CD4-positive, alpha-beta T cell (primary cell): ENCODE results near the gene INPP5D. TPM values are rescaled to one million over a fixed set of nuclear protein-coding genes. Genes with fewer than 3 reads are reported as not detected.

ENCODE experiments used
- ATAC-seq: fragments of 200-7000 bp; cut with Tn5 transposase; one replicate; pipeline ENCODE4 v1.10.0; 2022; ENCODE audit warnings: mild to moderate bottlenecking; ENCODE audit not compliant: poor library complexity
- CTCF ChIA-PET: fragments of 350-600 bp; sonication (Branson Sonifier 250); formaldehyde crosslinking; loops from one replicate; lab custom pipeline; 2021; ENCODE audit warnings: antibody characterized with exemption, inconsistent platforms; lab: Charles Lee
- POLR2A ChIA-PET: fragments of 350-600 bp; sonication (Branson Sonifier 250); formaldehyde crosslinking; loops from one replicate; lab custom pipeline; 2021; ENCODE audit warnings: antibody characterized with exemption, inconsistent platforms; lab: Charles Lee
- DNase-seq, 14 experiments: peaks; one replicate each; pipeline ENCODE4 v3.0.0-alpha.2; 2013 to 2020; ENCODE audit warnings: mixed read lengths in 2 of 14
- H3K27ac ChIP-seq, 2 donors: one replicate each; pipeline versions ENCODE4 v1.5.1 to v1.7.0; 2013; ENCODE audit warnings: low read length in 2 of 2, low read depth in 1 of 2, mild to moderate bottlenecking in 1 of 2
- H3K27me3 ChIP-seq, 2 experiments: 1 replicate in 1 of 2; 2 replicates in 1 of 2; pipeline versions ENCODE4 v1.6.1 to v1.7.0; 2013; ENCODE audit warnings: low read length in 2 of 2, control low read depth in 1 of 2, mild to moderate bottlenecking in 1 of 2, moderate library complexity in 1 of 2; ENCODE audit not compliant: insufficient read depth in 2 of 2, control insufficient read depth in 1 of 2
- H3K36me3 ChIP-seq: one replicate; pipeline ENCODE4 v1.6.1; 2013; ENCODE audit warnings: low read length, control low read depth; ENCODE audit not compliant: insufficient read depth
- H3K4me1 ChIP-seq: one replicate; pipeline ENCODE4 v1.6.1; 2013; ENCODE audit warnings: low read length, control low read depth; ENCODE audit not compliant: insufficient read depth
- H3K4me3 ChIP-seq: one replicate; pipeline ENCODE4 v1.5.1; 2013; ENCODE audit warnings: mild to moderate bottlenecking, low read length, moderate library complexity
- H3K9me3 ChIP-seq, 2 experiments: 1 replicate in 1 of 2; 2 replicates in 1 of 2; pipeline versions ENCODE4 v1.6.1 to v1.7.0; 2013; ENCODE audit warnings: low read length in 2 of 2, mild to moderate bottlenecking in 2 of 2, control low read depth in 1 of 2, moderate library complexity in 1 of 2; ENCODE audit not compliant: control insufficient read depth in 1 of 2, insufficient read depth in 1 of 2
- H3K27ac Mint-ChIP-seq: one replicate; pipeline ENCODE4 v1.8.0; 2020; ENCODE audit warnings: mixed read lengths
- H3K27me3 Mint-ChIP-seq: one replicate; pipeline ENCODE4 v1.8.0; 2021; ENCODE audit warnings: mixed read lengths
- H3K36me3 Mint-ChIP-seq: one replicate; pipeline ENCODE4 v1.8.0; 2021; ENCODE audit warnings: low read depth, mixed read lengths
- H3K4me1 Mint-ChIP-seq: one replicate; pipeline ENCODE4 v1.8.0; 2021; ENCODE audit warnings: low read depth, mixed read lengths
- H3K4me3 Mint-ChIP-seq: one replicate; pipeline ENCODE4 v1.8.0; 2020; ENCODE audit warnings: mild to moderate bottlenecking, mixed read lengths
- H3K9me3 Mint-ChIP-seq: one replicate; pipeline ENCODE4 v1.8.0; 2020; ENCODE audit warnings: mixed read lengths
- CTCF ChIP-seq: fragments of 200-600 bp; IDR thresholded peaks from one replicate; pipeline ENCODE4 v1.8.0; 2022; ENCODE audit warnings: antibody characterized with exemption, mild to moderate bottlenecking
- intact Hi-C, 2 experiments: fragments of 100-400 bp; cut with DNase I in 1 of 2; cut with micrococcal nuclease in 1 of 2; formaldehyde crosslinking; loops; one replicate each; pipeline versions ENCODE4 v1.15.1 to v1.9.0; 2023 to 2025; cut with DNase I, micrococcal nuclease
- total RNA-seq, 174 experiments: library from RNA in 2 of 174; stranded (reverse) in 2 of 174; gene quantifications; one replicate each; pipeline ENCODE4 v1.2.3 and lab custom pipeline; 2021 to 2026

Gene INPP5D
- total RNA-seq, 2 experiments from 2014 or later: 141 to 154 TPM

GRCh38 chr2:233184669-233185068 is 124.5 kb downstream of the INPP5D start:
- CTCF ChIA-PET: no interaction called here
- intact Hi-C loops: loop anchor here in 1 of 2 experiments (10.0 kb wide), 1 partner anchor 70 kb away; the partner anchor contains the start of gene ATG16L1
- no peaks in the 10 kb centered on the region for H3K27me3 Mint-ChIP-seq

GRCh38 chr2:233185330-233185729 is 125.2 kb downstream of the INPP5D start:
- no peaks in the 10 kb centered on the region for H3K27me3 ChIP-seq
- ChIA-PET POLR2A (no interaction called here), CTCF (no interaction called here)
- Mint-ChIP-seq H3K4me1 (no peaks in the 10 kb centered on the region), H3K4me3 (no peak overlapping the region), H3K27ac (no peak overlapping the region), H3K9me3 (no peaks in the 10 kb centered on the region), H3K36me3 (peaks cover 98% of the 10 kb centered on the region), H3K27me3 (no peaks in the 10 kb centered on the region)
- no peaks in the 10 kb centered on the region for H3K9me3 ChIP-seq
- no peaks in the 10 kb centered on the region for H3K4me1 ChIP-seq
- no peak overlapping the region for H3K27ac ChIP-seq
- intact Hi-C loops: loop anchor here in 1 of 2 experiments (10.0 kb wide), 1 partner anchor 69 kb away; the partner anchor contains the start of gene ATG16L1
- no peak for TF ChIP-seq CTCF
- DNase-seq (no peak), ATAC-seq (no peak)
- H3K4me3 ChIP-seq: no peak overlapping the region
- peaks cover 95% of the 10 kb centered on the region for H3K36me3 ChIP-seq

More at GRCh38 chr2:233184669-233185068, 124.5 kb downstream of the INPP5D start:
- Mint-ChIP-seq H3K4me1 (no peaks in the 10 kb centered on the region), H3K9me3 (no peaks in the 10 kb centered on the region), H3K36me3 (peaks cover 98% of the 10 kb centered on the region), H3K4me3 (no peak overlapping the region), H3K27ac (no peak overlapping the region)
- no peaks in the 10 kb centered on the region for H3K9me3 ChIP-seq
- TF ChIP-seq CTCF: no peak
- peaks cover 95% of the 10 kb centered on the region for H3K36me3 ChIP-seq
- no peaks in the 10 kb centered on the region for H3K4me1 ChIP-seq
- POLR2A ChIA-PET: no interaction called here
- H3K4me3 ChIP-seq: no peak overlapping the region
- DNase-seq: no peak
- ATAC-seq: no peak
- no peak overlapping the region for H3K27ac ChIP-seq
- H3K27me3 ChIP-seq: no peaks in the 10 kb centered on the region

- intact Hi-C loops: loop anchor here in 1 of 2 experiments (10.0 kb wide), 1 partner anchor 69 kb away; the partner anchor contains the start of gene ATG16L1
- ATAC-seq (no peak), DNase-seq (peak in 1 of 14 experiments; percentile 35)
- no peak overlapping the region for H3K4me3 ChIP-seq
- TF ChIP-seq CTCF: no peak
- Mint-ChIP-seq H3K27me3 (no peaks in the 10 kb centered on the region), H3K27ac (peak overlapping the region; percentile 7), H3K4me3 (no peak overlapping the region), H3K9me3 (no peaks in the 10 kb centered on the region), H3K4me1 (no peaks in the 10 kb centered on the region), H3K36me3 (peaks cover 98% of the 10 kb centered on the region)
- peaks cover 99% of the 10 kb centered on the region for H3K36me3 ChIP-seq
- no peaks in the 10 kb centered on the region for H3K4me1 ChIP-seq
- ChIA-PET CTCF (no interaction called here), POLR2A (no interaction called here)
- H3K27ac ChIP-seq: no peak overlapping the region
- H3K27me3 ChIP-seq: no peaks in the 10 kb centered on the region
- H3K9me3 ChIP-seq: no peaks in the 10 kb centered on the region
Observed at GRCh38 chr2:233185963-233186362, 125.8 kb downstream of the INPP5D start.
